GM20000 (cell line): ENCODE measurements around the gene GPS1.
A peak's percentile ranks its signal among the peaks of the same experiment; 100 is the strongest.

ENCODE experiments used
- DNase-seq: peaks from one replicate; pipeline ENCODE4 v3.0.0; 2012; ENCODE audit warnings: low spot score
- TF ChIP-seq, protein P1 (sequence below): IDR thresholded peaks from 2 replicates; pipeline ENCODE4 v1.5.1; 2012; ENCODE audit warnings: mild to moderate bottlenecking, control low read depth; ENCODE audit errors: extremely low read depth, missing control alignments

The GPS1 gene

DNA sequence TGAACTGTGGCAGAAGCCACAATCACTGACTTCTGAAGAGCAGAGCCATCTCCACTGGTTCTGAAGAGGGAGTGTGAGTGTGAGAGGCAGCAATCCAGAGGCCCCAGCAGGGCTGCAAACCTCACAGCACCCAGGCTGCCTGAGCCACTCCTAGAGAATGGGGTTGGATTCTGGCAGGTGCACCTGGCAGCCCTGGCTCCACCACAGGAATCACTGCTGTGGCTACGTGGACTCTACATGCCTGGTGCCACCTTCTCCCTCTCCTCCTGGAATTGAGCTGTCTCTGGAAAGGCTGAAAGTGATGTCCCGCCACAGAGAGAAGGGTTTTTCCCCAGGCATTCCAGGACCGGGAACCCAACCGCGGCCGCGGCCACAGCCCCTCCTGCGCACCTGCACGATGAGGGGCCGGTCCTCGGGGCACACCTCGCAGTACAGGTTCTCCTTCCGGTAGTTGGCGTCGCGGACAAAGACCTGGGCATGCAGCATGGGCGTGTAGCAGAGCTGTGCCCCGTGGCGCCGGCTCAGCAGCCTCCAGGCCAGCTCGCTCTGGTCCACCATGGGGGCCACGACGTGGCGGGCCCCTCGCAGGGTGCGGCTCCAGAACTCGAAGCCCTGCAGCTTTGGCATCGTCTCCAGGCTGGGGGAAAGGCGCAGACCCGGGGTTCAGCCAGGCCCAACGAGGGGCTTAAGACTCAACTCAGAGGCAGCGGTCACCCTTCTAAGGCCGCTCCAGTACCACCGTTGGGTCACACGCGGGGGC, 12.9 kb downstream of the GPS1 start:
- TF ChIP-seq, protein P1, sequence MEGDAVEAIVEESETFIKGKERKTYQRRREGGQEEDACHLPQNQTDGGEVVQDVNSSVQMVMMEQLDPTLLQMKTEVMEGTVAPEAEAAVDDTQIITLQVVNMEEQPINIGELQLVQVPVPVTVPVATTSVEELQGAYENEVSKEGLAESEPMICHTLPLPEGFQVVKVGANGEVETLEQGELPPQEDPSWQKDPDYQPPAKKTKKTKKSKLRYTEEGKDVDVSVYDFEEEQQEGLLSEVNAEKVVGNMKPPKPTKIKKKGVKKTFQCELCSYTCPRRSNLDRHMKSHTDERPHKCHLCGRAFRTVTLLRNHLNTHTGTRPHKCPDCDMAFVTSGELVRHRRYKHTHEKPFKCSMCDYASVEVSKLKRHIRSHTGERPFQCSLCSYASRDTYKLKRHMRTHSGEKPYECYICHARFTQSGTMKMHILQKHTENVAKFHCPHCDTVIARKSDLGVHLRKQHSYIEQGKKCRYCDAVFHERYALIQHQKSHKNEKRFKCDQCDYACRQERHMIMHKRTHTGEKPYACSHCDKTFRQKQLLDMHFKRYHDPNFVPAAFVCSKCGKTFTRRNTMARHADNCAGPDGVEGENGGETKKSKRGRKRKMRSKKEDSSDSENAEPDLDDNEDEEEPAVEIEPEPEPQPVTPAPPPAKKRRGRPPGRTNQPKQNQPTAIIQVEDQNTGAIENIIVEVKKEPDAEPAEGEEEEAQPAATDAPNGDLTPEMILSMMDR, result no peak
- DNase-seq, result no peak

DNA sequence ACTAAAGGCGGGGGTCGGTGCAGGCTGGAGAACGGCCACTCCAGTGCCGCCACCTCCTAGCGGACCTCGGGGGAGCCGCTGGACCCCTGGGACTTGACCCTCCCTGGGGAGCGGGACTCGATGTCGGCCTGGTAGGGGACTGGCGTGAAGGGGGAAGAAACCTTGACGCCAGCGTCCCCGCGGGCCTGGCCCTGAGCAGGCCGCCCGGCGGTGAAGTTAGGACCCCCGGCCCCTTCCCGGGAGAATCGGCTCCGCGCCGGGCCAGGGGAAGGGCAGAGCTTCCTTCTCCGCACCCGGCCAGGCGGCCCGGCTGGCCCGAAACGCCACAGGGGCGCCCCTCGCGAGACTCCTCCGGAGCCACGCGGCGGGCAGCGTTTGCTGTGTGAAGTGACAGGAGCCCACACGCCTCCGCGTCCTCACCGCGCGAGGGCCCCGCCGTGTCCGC, 13.5 kb downstream of the GPS1 start:
- TF ChIP-seq, protein P1, result no peak
- DNase-seq, result no peak

DNA sequence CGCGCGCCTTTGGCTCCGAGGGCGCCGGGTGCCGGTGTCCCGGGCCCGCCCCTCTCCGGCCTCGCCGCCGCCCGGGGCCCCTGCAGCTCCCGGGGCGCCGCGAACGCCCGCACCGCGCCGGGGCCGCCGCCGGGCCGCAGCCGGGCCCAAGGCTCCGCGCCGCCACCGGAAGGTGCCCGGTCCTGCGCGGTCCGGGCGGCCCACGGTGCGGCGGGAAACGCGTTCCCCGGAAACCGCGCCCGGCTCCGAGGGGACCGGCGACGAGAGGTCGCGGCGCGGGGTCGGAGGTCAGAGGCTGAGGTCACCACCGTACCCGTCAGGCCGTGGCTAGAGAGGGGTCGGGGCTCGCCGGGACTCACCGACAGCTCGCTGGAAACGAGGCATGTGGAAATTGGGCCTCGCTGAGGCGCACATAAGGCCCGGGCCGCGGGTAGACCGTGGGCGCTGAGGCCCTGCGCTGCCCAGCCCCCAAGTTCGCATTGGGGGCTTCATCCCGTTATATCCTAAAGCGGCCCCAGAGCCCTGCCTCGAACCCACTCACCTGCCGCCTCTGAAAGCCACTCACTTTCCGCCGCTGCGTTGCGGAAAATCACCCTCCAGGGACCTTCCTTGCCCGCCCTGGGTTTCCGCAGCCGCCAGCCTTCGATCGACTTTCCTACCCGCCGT, 14.1 kb downstream of the GPS1 start, which contains the start of gene DUS1L:
TSS of gene DUS1L (minus strand) at position 167 of the 666 bp plus-strand sequence. CDS start 745 bp downstream, outside the sequence.
- DNase-seq, result peak; percentile 97

DNA sequence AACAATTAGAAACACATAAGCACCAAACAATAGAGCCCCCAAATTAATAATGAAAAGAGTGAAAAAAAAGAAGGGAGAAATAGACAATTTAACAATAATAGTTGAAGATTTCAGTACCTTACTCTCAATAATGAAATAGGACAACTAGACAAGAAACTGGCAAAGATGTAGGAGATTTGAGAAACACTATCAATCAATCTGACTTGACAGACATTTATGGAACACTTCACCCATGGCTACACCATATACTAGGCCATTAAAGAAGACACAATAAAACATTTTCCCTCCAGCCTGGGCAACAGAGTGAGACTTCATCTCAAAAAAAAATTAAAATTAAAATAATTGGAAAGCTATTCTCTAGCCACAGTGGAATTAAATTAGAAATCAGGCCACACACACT, 18.9 kb downstream of the GPS1 start:
- TF ChIP-seq, protein P1, result no peak
- no peak for DNase-seq

More for the DNA sequence above, 14.1 kb downstream of the GPS1 start, which contains the start of gene DUS1L:
- TF ChIP-seq, protein P1, result no peak

DNA sequence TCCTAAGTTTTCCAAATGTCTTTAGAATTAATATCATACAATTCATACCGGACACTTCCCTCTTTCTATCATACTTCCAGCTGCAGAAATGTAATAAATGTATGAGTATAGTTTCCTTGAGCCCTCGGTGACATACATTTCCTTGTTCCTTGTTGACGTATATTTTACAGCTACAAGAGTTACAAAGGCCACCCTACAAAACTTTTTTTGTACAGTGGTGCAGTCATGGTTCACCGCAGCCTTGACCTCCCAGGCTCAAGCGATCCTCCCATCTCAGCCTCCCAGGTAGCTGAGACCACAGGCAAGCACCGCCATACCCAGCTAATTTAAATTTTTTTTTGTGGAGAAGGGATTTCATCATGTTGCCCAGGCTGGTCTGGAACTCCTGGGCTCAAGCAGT, 21.1 kb downstream of the GPS1 start:
- TF ChIP-seq, protein P1, result no peak
- no peak for DNase-seq

DNA sequence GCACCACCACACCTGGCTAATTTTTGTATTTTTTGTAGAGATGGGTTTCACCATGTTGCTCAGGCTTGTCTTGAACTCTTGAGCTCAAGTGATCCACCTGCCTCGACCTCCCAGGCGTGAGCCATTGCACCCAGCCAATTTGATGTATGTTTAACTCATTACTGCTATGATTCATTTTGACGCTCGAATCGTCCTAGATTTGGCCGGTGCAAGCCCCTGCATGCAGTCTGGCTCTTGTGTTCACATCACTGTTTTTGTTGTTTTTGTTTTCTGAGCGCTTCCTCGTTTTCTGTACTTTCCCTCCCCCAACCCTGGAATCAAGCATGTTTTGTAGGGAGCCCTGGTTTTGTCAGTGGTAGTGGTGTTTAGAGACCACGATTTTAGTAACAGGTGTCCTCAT, 21.7 kb downstream of the GPS1 start:
- TF ChIP-seq, protein P1, result no peak
- DNase-seq, result no peak
